A549 (cell line): ENCODE results near the gene AIPL1. TPM values are rescaled to one million over a fixed set of nuclear protein-coding genes. Genes with fewer than 3 reads are reported as not detected.

ENCODE experiments used
- ATAC-seq, 2 experiments: fragments of 200-7000 bp in 1 of 2; fragments of >200 bp in 1 of 2; cut with Nextera tagmentation in 1 of 2; cut with Tn5 transposase in 1 of 2; 3 replicates each; pipeline versions ENCODE4 v1.8.0 to v1.9.1; 2018 to 2020; ENCODE audit warnings: mild to moderate bottlenecking in 1 of 2, moderate library complexity in 1 of 2
- CTCF ChIA-PET: fragments of 300-600 bp; sonication (Branson Sonifier 250); formaldehyde crosslinking; extraction: SDS; loops from one replicate; lab custom pipeline; 2021; ENCODE audit warnings: antibody characterized with exemption, inconsistent platforms; lab: Yijun Ruan, JAX
- POLR2A ChIA-PET: fragments of 350-600 bp; formaldehyde crosslinking; extraction: SDS; loops from one replicate; lab custom pipeline; 2021; ENCODE audit warnings: antibody characterized with exemption, inconsistent platforms; lab: Yijun Ruan, JAX
- DNase-seq, 2 experiments: peaks; one replicate each; pipeline versions ENCODE4 v3.0.0 to v3.0.0-alpha.2; 2011 to 2016; ENCODE audit warnings: low read depth in 1 of 2, low spot score in 1 of 2
- FAIRE-seq: peaks from 2 replicates; lab custom pipeline; 2011; peaks lifted over from hg19 to GRCh38; lab: Jason Lieb, UNC
- H3K27ac ChIP-seq, 2 experiments: fragments of >200 bp; sonication (Bioruptor Twin); formaldehyde crosslinking; 3 replicates each; pipeline ENCODE4 v1.5.1; 2016 to 2017
- H3K4me1 ChIP-seq: fragments of >200 bp; sonication (Bioruptor Twin); formaldehyde crosslinking; 3 replicates; pipeline ENCODE4 v1.6.1; 2016
- H3K4me2 ChIP-seq: fragments of >200 bp; sonication (Bioruptor Twin); formaldehyde crosslinking; 3 replicates; pipeline ENCODE4 v1.6.1; 2016
- H3K4me3 ChIP-seq: fragments of >200 bp; sonication (Bioruptor Twin); formaldehyde crosslinking; 3 replicates; pipeline ENCODE4 v1.5.1; 2016
- H3K9me3 ChIP-seq: fragments of >200 bp; sonication (Bioruptor Twin); formaldehyde crosslinking; 3 replicates; pipeline ENCODE4 v1.6.1; 2016
- BHLHE40 ChIP-seq: IDR thresholded peaks from 2 replicates; pipeline ENCODE4 v1.6.1; 2012; ENCODE audit warnings: low read depth, low read length, inconsistent platforms
- CBX2 ChIP-seq: fragments of 200-600 bp; sonication (generic); IDR thresholded peaks from 2 replicates; pipeline ENCODE4 v1.6.1; 2016; ENCODE audit warnings: low read depth, mild to moderate bottlenecking, borderline replicate concordance
- CEBPB ChIP-seq, 2 experiments: fragments of >200 bp in 1 of 2; sonication (Bioruptor Twin) in 1 of 2; formaldehyde crosslinking in 1 of 2; IDR thresholded peaks; 2 replicates each; pipeline ENCODE4 v1.6.1; 2012 to 2016
- CHD2 ChIP-seq: fragments of 150-350 bp; IDR thresholded peaks from 2 replicates; pipeline ENCODE4 v1.6.1; 2014; ENCODE audit warnings: low read length; ENCODE audit not compliant: partially characterized antibody
- EHF ChIP-seq: fragments of 250-450 bp; sonication (Bioruptor Pico); IDR thresholded peaks from 2 replicates; pipeline ENCODE4 v1.5.0; 2020; ENCODE audit warnings: mild to moderate bottlenecking
- EP300 ChIP-seq, 2 experiments: fragments of >200 bp; sonication (Bioruptor Twin); formaldehyde crosslinking; IDR thresholded peaks; 2 replicates in 1 of 2; 3 replicates in 1 of 2; pipeline ENCODE4 v1.6.1; 2016 to 2017
- FOSL2 ChIP-seq, 2 experiments: fragments of 450-650 bp in 1 of 2; fragments of >200 bp in 1 of 2; sonication (Bioruptor Twin) in 1 of 2; formaldehyde crosslinking; IDR thresholded peaks; 2 replicates each; pipeline versions ENCODE4 v1.5.0 to v1.6.1; 2016 to 2020; ENCODE audit warnings: mild to moderate bottlenecking in 1 of 2, moderate library complexity in 1 of 2
- FOXS1 ChIP-seq: fragments of 250-450 bp; sonication (Bioruptor Pico); IDR thresholded peaks from 2 replicates; pipeline ENCODE4 v1.5.0; 2020; ENCODE audit warnings: mild to moderate bottlenecking, moderate library complexity
- GATA3 ChIP-seq: IDR thresholded peaks from 2 replicates; pipeline ENCODE4 v1.6.1; 2012; ENCODE audit warnings: borderline replicate concordance
- HEYL ChIP-seq: fragments of 250-450 bp; sonication (Bioruptor Pico); IDR thresholded peaks from 2 replicates; pipeline ENCODE4 v1.8.0; 2021; ENCODE audit warnings: mild to moderate bottlenecking, moderate library complexity
- HOXA7 ChIP-seq: fragments of 250-450 bp; sonication (Bioruptor Pico); IDR thresholded peaks from 2 replicates; pipeline ENCODE4 v1.5.0; 2020; ENCODE audit warnings: mild to moderate bottlenecking, moderate library complexity
- JUN ChIP-seq, 2 experiments: fragments of >200 bp; sonication (Bioruptor Twin); formaldehyde crosslinking; IDR thresholded peaks; 2 replicates in 1 of 2; 3 replicates in 1 of 2; pipeline ENCODE4 v1.6.1; 2016 to 2017
- JUNB ChIP-seq: fragments of >200 bp; sonication (Bioruptor Twin); formaldehyde crosslinking; IDR thresholded peaks from 2 replicates; pipeline ENCODE4 v1.6.1; 2016
- KDM5A ChIP-seq: fragments of 200-600 bp; sonication (generic); IDR thresholded peaks from 2 replicates; pipeline ENCODE4 v1.6.1; 2016; ENCODE audit warnings: antibody characterized with exemption, mild to moderate bottlenecking
- MYC ChIP-seq: IDR thresholded peaks from 2 replicates; pipeline ENCODE4 v1.6.1; 2012; ENCODE audit warnings: mild to moderate bottlenecking, inconsistent platforms, low read length, improper control_type of control experiment, borderline replicate concordance
- NPAS2 ChIP-seq: fragments of 250-450 bp; sonication (Bioruptor Pico); IDR thresholded peaks from 2 replicates; pipeline ENCODE4 v1.8.0; 2022; ENCODE audit warnings: mild to moderate bottlenecking, moderate library complexity, borderline replicate concordance
- POLR2AphosphoS2 ChIP-seq: conservative IDR thresholded peaks from 2 replicates; pipeline ENCODE4 v1.6.1; 2012; ENCODE audit warnings: low read length, improper control_type of control experiment, inconsistent platforms
- RAD21 ChIP-seq, 2 experiments: fragments of >200 bp in 1 of 2; sonication (Bioruptor Twin) in 1 of 2; formaldehyde crosslinking in 1 of 2; IDR thresholded peaks in 1 of 2; conservative IDR thresholded peaks in 1 of 2; 2 replicates in 1 of 2; 3 replicates in 1 of 2; pipeline ENCODE4 v1.6.1; 2012 to 2018; ENCODE audit warnings: inconsistent platforms in 1 of 2
- RNF2 ChIP-seq: fragments of 200-600 bp; sonication (generic); IDR thresholded peaks from 2 replicates; pipeline ENCODE4 v1.6.1; 2016; ENCODE audit warnings: low read depth, mild to moderate bottlenecking, antibody characterized with exemption, moderate library complexity, borderline replicate concordance
- SMC3 ChIP-seq: fragments of >200 bp; sonication (Bioruptor Twin); formaldehyde crosslinking; IDR thresholded peaks from 3 replicates; pipeline ENCODE4 v1.6.1; 2018; ENCODE audit warnings: inconsistent platforms
- ZC3H11A ChIP-seq: fragments of 450-650 bp; IDR thresholded peaks from 2 replicates; pipeline ENCODE4 v1.6.1; 2014; ENCODE audit warnings: antibody characterized with exemption, mild to moderate bottlenecking
- ZFP36 ChIP-seq: fragments of 450-650 bp; IDR thresholded peaks from 2 replicates; pipeline ENCODE4 v1.6.1; 2014; ENCODE audit warnings: borderline replicate concordance; ENCODE audit not compliant: partially characterized antibody
- ZNF302 ChIP-seq: fragments of 250-450 bp; sonication (Bioruptor Pico); IDR thresholded peaks from 2 replicates; pipeline ENCODE4 v1.9.0; 2021; ENCODE audit warnings: inconsistent platforms, mild to moderate bottlenecking, moderate library complexity
- WGBS: methylation state at CpG from one replicate; pipeline ENCODE4 v1.1.6; 2017; ENCODE audit errors: missing lambda C conversion rate; 5-methylcytosine and 5-hydroxymethylcytosine counted together
- polyA plus RNA-seq, 4 experiments: library from polyadenylated mRNA; depleted of rRNA in 3 of 4; stranded (reverse); fragments of >200 nt; fragmentation: RNase III in 1 of 4; extraction: RNeasy Plus Mini Kit Qiagen cat#74134 plus additional on column Dnase treatment in 1 of 4; gene quantifications; 2 replicates in 3 of 4; 3 replicates in 1 of 4; pipeline ENCODE4 v1.2.3, GENCODE V29; 2011 to 2017
- TF ChIP-seq, protein P1 (sequence below): IDR thresholded peaks from 2 replicates; pipeline ENCODE4 v1.6.1; 2012
- TF ChIP-seq, protein P2 (sequence below): fragments of 250-450 bp; sonication (Bioruptor Pico); IDR thresholded peaks from 2 replicates; pipeline ENCODE4 v1.5.0; 2020; ENCODE audit warnings: low read depth, mild to moderate bottlenecking, moderate library complexity
- TF ChIP-seq, protein P3 (sequence below): fragments of 150-350 bp; IDR thresholded peaks from 2 replicates; pipeline ENCODE4 v1.6.1; 2014; ENCODE audit warnings: low read depth, mild to moderate bottlenecking, low read length
- TF ChIP-seq, protein P4 (sequence below): IDR thresholded peaks from 2 replicates; pipeline ENCODE4 v1.6.1; 2012; ENCODE audit warnings: low read depth, borderline replicate concordance
- TF ChIP-seq, protein P5 (sequence below): fragments of >200 bp; sonication (Bioruptor Twin); formaldehyde crosslinking; IDR thresholded peaks from 3 replicates; pipeline ENCODE4 v1.5.1; 2016
- TF ChIP-seq, protein P6 (sequence below): fragments of >200 bp; sonication (Bioruptor Twin); formaldehyde crosslinking; IDR thresholded peaks from 3 replicates; pipeline ENCODE4 v1.6.1; 2016
- TF ChIP-seq, protein P7 (sequence below): fragments of >200 bp; sonication (Bioruptor Twin); formaldehyde crosslinking; IDR thresholded peaks from 2 replicates; pipeline ENCODE4 v1.6.1; 2016

The AIPL1 gene
- polyA plus RNA-seq, 2 of the 4 experiments (the other 2 are of a cell fraction), result not detected

DNA sequence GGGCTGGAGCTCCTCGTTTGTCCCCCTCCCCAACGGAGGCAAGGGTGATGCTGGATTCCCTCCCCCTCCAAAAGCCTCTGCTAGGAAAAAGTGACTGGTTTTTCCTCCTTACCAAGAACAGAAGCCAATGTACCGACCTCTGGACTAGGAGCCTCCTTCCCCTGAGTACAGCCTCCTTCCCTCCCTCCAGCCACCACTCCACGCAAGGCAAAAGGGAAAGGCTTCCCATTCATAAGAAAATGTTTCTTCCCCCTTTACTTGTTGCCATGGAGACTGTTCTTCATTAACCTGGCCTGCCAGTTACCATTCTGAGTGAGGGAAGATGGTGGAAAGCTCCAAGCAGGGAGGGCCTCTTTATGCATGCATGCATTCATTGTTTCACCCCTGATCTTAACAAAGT lies 5.0 kb upstream of the AIPL1 start:
- CTCF ChIA-PET, result interaction anchor here (1.0 to 2.0 kb wide), 7 partner anchors 17 to 1001 kb away, joined by 4 to 10 read pairs (median 4); partner anchors contain the start of gene C1QBP
- H3K27ac ChIP-seq, result no peak overlapping the region
- no peak overlapping the region for H3K4me2 ChIP-seq
- DNase-seq (no peak), FAIRE-seq (no peak), ATAC-seq (no peak)
- no peaks in the 10 kb centered on the region for H3K9me3 ChIP-seq
- POLR2A ChIA-PET, result no interaction called here
- H3K4me3 ChIP-seq, result no peak overlapping the region
- 24% methylated on average over 4 of the region's 4 CpGs for WGBS
- TF ChIP-seq RAD21 (conservative IDR thresholded peaks at IDR 0.05 in 1 of 2, IDR thresholded peaks at IDR 0.05 in 1 of 2) (no peak), JUNB (no peak), HEYL (no peak)
- TF ChIP-seq, protein P1, sequence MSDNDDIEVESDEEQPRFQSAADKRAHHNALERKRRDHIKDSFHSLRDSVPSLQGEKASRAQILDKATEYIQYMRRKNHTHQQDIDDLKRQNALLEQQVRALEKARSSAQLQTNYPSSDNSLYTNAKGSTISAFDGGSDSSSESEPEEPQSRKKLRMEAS, result no peak
- H3K4me1 ChIP-seq, result peaks cover 4% of the 10 kb centered on the region; the same call in 1 of the 3 replicates

DNA sequence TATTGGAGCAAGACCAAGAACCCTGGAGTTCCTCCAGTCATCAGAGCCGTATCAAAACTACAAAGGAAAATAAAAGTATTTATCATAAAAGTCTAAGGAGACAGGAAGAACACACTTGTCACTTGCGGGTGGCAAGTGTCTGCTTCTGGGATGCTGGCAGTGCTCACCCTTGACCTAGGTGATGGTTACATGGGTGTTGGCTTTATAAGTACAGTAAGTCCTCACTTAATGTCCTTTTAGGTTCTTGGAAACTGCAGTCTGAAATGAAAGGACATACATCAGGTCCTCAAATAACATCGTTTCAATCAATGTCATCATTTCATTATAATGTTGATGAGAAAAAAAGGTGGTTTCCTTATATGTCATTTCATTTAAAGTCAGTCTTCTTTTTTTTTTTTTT lies 3.0 kb upstream of the AIPL1 start:
- Histone ChIP-seq H3K4me3 (no peak overlapping the region), H3K9me3 (no peaks in the 10 kb centered on the region), H3K4me1 (no peaks in the 10 kb centered on the region), H3K4me2 (no peak overlapping the region), H3K27ac (no peak overlapping the region)
- 13% methylated on average over 3 of the region's 3 CpGs for WGBS
- POLR2A ChIA-PET, result no interaction called here
- DNase-seq, result no peak
- CTCF ChIA-PET, result interaction anchor here (0.6 to 6.0 kb wide), 2 partner anchors 13 to 845 kb away, joined by 3 to 76 read pairs; no protein-coding TSS in a partner anchor
- ATAC-seq, result no peak
- no peak for TF ChIP-seq JUN (IDR thresholded peaks at IDR 0.05)
- no peak for TF ChIP-seq HEYL
- no peak for TF ChIP-seq MYC
- TF ChIP-seq, protein P2, sequence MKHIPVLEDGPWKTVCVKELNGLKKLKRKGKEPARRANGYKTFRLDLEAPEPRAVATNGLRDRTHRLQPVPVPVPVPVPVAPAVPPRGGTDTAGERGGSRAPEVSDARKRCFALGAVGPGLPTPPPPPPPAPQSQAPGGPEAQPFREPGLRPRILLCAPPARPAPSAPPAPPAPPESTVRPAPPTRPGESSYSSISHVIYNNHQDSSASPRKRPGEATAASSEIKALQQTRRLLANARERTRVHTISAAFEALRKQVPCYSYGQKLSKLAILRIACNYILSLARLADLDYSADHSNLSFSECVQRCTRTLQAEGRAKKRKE, result no peak
- no peak for TF ChIP-seq ZC3H11A
- no peak for TF ChIP-seq GATA3
- TF ChIP-seq ZNF302 (CRISPR knock-in tag), result no peak
- TF ChIP-seq NPAS2 (CRISPR knock-in tag), result no peak
- TF ChIP-seq, protein P3, sequence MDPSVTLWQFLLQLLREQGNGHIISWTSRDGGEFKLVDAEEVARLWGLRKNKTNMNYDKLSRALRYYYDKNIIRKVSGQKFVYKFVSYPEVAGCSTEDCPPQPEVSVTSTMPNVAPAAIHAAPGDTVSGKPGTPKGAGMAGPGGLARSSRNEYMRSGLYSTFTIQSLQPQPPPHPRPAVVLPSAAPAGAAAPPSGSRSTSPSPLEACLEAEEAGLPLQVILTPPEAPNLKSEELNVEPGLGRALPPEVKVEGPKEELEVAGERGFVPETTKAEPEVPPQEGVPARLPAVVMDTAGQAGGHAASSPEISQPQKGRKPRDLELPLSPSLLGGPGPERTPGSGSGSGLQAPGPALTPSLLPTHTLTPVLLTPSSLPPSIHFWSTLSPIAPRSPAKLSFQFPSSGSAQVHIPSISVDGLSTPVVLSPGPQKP, result no peak
- TF ChIP-seq EHF, result no peak
- no peak for TF ChIP-seq EP300 (IDR thresholded peaks at IDR 0.05)
- TF ChIP-seq ZFP36, result no peak
- TF ChIP-seq, protein P4, sequence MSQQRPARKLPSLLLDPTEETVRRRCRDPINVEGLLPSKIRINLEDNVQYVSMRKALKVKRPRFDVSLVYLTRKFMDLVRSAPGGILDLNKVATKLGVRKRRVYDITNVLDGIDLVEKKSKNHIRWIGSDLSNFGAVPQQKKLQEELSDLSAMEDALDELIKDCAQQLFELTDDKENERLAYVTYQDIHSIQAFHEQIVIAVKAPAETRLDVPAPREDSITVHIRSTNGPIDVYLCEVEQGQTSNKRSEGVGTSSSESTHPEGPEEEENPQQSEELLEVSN, result no peak
- no peak for TF ChIP-seq FOSL2 (IDR thresholded peaks at IDR 0.05)
- TF ChIP-seq FOSL2 (CRISPR knock-in tag; IDR thresholded peaks at IDR 0.05), result no peak
- TF ChIP-seq KDM5A, result no peak
- TF ChIP-seq POLR2AphosphoS2, result no peak
- no peak for TF ChIP-seq HOXA7 (CRISPR knock-in tag)
- no peak for TF ChIP-seq CEBPB (IDR thresholded peaks at IDR 0.05)
- TF ChIP-seq FOXS1 (CRISPR knock-in tag), result no peak
- no peak for FAIRE-seq

DNA sequence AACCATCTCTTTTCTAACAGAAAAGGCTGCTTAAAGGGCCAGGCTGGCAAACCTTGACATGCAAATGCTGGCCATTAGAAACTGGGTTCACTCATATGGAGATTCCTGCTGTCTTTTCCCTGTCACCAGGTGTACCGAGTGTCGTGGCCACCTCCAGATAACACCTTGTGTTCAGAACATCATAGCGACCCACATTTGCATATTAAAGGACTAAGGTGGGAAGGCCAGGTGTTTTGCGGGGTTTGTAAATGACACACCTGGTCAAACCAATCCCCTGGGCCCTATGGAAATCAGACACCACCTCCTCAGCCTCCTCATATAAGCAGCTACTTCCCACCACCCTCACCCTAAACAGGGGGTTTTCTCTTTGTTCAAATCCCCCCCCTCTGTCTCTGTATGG lies 2.5 kb upstream of the AIPL1 start:
- Histone ChIP-seq H3K9me3 (no peaks in the 10 kb centered on the region), H3K4me1 (no peaks in the 10 kb centered on the region), H3K27ac (no peak overlapping the region), H3K4me2 (no peak overlapping the region), H3K4me3 (no peak overlapping the region)
- FAIRE-seq (no peak), ATAC-seq (no peak), DNase-seq (no peak)
- WGBS, result 33% methylated on average over 4 of the region's 4 CpGs
- POLR2A ChIA-PET, result no interaction called here
- CTCF ChIA-PET, result interaction anchor here (6.0 kb wide), 1 partner anchor 13 kb away, joined by 76 read pairs; no protein-coding TSS in a partner anchor
- no peak for TF ChIP-seq SMC3
- no peak for TF ChIP-seq CBX2
- TF ChIP-seq, protein P5, sequence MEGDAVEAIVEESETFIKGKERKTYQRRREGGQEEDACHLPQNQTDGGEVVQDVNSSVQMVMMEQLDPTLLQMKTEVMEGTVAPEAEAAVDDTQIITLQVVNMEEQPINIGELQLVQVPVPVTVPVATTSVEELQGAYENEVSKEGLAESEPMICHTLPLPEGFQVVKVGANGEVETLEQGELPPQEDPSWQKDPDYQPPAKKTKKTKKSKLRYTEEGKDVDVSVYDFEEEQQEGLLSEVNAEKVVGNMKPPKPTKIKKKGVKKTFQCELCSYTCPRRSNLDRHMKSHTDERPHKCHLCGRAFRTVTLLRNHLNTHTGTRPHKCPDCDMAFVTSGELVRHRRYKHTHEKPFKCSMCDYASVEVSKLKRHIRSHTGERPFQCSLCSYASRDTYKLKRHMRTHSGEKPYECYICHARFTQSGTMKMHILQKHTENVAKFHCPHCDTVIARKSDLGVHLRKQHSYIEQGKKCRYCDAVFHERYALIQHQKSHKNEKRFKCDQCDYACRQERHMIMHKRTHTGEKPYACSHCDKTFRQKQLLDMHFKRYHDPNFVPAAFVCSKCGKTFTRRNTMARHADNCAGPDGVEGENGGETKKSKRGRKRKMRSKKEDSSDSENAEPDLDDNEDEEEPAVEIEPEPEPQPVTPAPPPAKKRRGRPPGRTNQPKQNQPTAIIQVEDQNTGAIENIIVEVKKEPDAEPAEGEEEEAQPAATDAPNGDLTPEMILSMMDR, result no peak
- no peak for TF ChIP-seq KDM5A
- no peak for TF ChIP-seq RNF2
- TF ChIP-seq, protein P6, sequence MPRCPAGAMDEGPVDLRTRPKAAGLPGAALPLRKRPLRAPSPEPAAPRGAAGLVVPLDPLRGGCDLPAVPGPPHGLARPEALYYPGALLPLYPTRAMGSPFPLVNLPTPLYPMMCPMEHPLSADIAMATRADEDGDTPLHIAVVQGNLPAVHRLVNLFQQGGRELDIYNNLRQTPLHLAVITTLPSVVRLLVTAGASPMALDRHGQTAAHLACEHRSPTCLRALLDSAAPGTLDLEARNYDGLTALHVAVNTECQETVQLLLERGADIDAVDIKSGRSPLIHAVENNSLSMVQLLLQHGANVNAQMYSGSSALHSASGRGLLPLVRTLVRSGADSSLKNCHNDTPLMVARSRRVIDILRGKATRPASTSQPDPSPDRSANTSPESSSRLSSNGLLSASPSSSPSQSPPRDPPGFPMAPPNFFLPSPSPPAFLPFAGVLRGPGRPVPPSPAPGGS, result no peak
- no peak for TF ChIP-seq CHD2
- TF ChIP-seq, protein P7, sequence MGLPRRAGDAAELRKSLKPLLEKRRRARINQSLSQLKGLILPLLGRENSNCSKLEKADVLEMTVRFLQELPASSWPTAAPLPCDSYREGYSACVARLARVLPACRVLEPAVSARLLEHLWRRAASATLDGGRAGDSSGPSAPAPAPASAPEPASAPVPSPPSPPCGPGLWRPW, result no peak
- no peak for TF ChIP-seq BHLHE40
